ENCODE measurements around the gene CD151. TPM values are rescaled to one million over a fixed set of nuclear protein-coding genes. Genes with fewer than 3 reads are reported as not detected.

Gene CD151
- total RNA-seq, 1 donor from 2014 or later = 108 TPM

DNA sequence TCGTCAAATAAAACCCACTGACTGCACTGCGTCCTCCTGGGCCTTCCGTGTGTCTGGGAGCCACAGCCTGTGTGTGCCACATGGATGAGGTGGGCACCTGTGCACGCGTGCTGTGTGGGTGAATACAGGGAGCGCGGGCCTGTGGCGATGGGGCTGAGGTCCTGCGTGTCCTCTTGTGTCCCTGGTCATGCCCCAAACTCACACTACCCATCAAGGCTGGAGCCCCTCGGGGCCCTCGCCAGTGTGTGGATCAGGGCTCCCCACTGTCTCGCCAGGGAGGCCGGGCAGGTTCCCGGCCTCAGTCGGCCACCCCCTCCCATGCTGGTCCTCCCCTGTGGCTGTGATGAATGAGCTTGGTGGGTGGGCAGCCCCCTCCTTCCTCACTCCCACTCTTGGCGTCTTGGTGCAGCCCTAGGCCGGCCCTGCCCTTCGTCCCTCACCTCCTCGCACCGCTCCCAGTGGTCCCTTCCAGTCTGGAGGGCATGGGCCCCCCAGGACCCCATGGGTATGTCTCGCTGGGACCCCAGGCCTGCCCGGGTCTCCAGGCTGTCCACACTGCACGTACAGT is 707 bp upstream of the CD151 start:
- peak overlapping the region; percentile 69 for H3K4me3 Mint-ChIP-seq

GRCh38 chr11:833114-833791 is 501 bp downstream of the CD151 start:
- Mint-ChIP-seq H3K4me3 (peak overlapping the region; percentile 83), H3K9me3 (no peaks in the 10 kb centered on the region), H3K36me3 (ENCODE audit: low read depth) (no peaks in the 10 kb centered on the region), H3K4me1 (peaks cover 20% of the 10 kb centered on the region), H3K27me3 (ENCODE audit: low read depth) (peaks cover 44% of the 10 kb centered on the region), H3K27ac (ENCODE audit: unreplicated experiment) (no peak overlapping the region)
- no peak for DNase-seq (ENCODE audit: low read depth, low spot score)
- no peak for TF ChIP-seq CTCF (conservative IDR thresholded peaks at IDR 0.05)

More for the DNA sequence above, 707 bp upstream of the CD151 start:
- no peak for TF ChIP-seq CTCF (conservative IDR thresholded peaks at IDR 0.05)
- no peaks in the 10 kb centered on the region for H3K36me3 Mint-ChIP-seq (ENCODE audit: low read depth)
- DNase-seq (ENCODE audit: low read depth, low spot score) = no peak
- H3K9me3 Mint-ChIP-seq = no peaks in the 10 kb centered on the region
- H3K27ac Mint-ChIP-seq (ENCODE audit: unreplicated experiment) = no peak overlapping the region
- H3K4me1 Mint-ChIP-seq = peaks cover 28% of the 10 kb centered on the region
- peaks cover 53% of the 10 kb centered on the region for H3K27me3 Mint-ChIP-seq (ENCODE audit: low read depth)

DNA sequence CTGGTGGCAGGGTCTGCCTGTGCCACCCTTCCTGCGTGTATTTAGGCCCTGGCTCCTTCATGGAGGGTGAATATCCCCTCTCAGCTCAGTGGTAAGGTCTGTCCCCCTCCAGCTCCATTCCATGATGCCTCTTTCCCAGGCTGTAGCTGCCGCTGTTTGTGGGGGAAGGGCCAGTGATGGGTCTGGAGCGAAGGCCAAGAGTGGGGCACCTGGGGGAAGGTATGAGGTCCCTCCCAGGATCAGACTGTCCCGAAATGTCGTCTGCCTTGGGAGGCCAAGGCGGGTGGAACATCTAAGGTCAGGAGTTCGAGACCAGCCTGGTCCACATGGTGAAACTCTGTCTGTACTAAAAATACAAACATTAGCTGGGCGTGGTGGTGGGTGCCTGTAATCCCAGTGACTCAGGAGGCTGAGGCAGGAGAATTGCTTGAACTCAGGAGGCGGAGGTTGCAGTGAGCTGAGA is 1.1 kb downstream of the CD151 start:
- DNase-seq (ENCODE audit: low read depth, low spot score) = no peak
- H3K27ac Mint-ChIP-seq (ENCODE audit: unreplicated experiment) = no peak overlapping the region
- H3K4me1 Mint-ChIP-seq = peaks cover 15% of the 10 kb centered on the region
- peak overlapping the region; percentile 83 for H3K4me3 Mint-ChIP-seq
- H3K36me3 Mint-ChIP-seq (ENCODE audit: low read depth) = no peaks in the 10 kb centered on the region
- no peak for TF ChIP-seq CTCF (conservative IDR thresholded peaks at IDR 0.05)
- H3K27me3 Mint-ChIP-seq (ENCODE audit: low read depth) = peaks cover 38% of the 10 kb centered on the region
- H3K9me3 Mint-ChIP-seq = no peaks in the 10 kb centered on the region

- H3K4me1 Mint-ChIP-seq = peaks cover 7% of the 10 kb centered on the region
- no peak overlapping the region for H3K27ac Mint-ChIP-seq (ENCODE audit: unreplicated experiment)
- peaks cover 30% of the 10 kb centered on the region for H3K27me3 Mint-ChIP-seq (ENCODE audit: low read depth)
- H3K4me3 Mint-ChIP-seq = peak overlapping the region; percentile 83
- H3K36me3 Mint-ChIP-seq (ENCODE audit: low read depth) = no peaks in the 10 kb centered on the region
- DNase-seq (ENCODE audit: low read depth, low spot score) = no peak
- H3K9me3 Mint-ChIP-seq = no peaks in the 10 kb centered on the region
- TF ChIP-seq CTCF (conservative IDR thresholded peaks at IDR 0.05) = no peak
These were observed 1.9 kb downstream of the CD151 start for GRCh38 chr11:834371-835316.

DNA sequence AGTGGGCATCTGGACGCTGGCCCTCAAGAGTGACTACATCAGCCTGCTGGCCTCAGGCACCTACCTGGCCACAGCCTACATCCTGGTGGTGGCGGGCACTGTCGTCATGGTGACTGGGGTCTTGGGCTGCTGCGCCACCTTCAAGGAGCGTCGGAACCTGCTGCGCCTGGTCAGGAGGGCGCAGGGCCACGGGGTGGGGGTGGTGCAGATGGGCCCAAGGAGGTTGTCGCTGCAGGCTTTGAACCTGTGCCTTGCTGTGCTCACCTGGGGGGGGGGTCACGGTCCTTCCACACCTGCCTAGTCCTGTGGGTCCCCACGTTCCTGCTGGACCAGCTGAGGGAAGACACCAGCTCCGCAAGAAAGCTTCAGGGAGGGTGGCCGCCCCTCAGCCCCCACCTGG is 3.5 kb downstream of the CD151 start:
- Mint-ChIP-seq H3K27ac (ENCODE audit: unreplicated experiment) (no peak overlapping the region), H3K4me3 (peak overlapping the region; percentile 12), H3K4me1 (peaks cover 17% of the 10 kb centered on the region), H3K36me3 (ENCODE audit: low read depth) (peaks cover 5% of the 10 kb centered on the region), H3K27me3 (ENCODE audit: low read depth) (peaks cover 15% of the 10 kb centered on the region), H3K9me3 (no peaks in the 10 kb centered on the region)
- no peak for TF ChIP-seq CTCF (conservative IDR thresholded peaks at IDR 0.05)
- DNase-seq (ENCODE audit: low read depth, low spot score) = no peak

Data from neural crest cell (in vitro differentiated cells).